Breast epithelium (tissue), 3 donors: ENCODE results near the gene HLA-DMB.

Source experiments
- POLR2AphosphoS5 ChIP-seq, 3 donors: sonication (generic); formaldehyde crosslinking; IDR thresholded peaks; one replicate each; pipeline ENCODE4 v1.6.1; 2017; ENCODE audit warnings: antibody characterized with exemption in 3 of 3
- TF ChIP-seq, protein P1 (sequence below), 3 donors: fragments of 450-650 bp; IDR thresholded peaks; one replicate each; pipeline ENCODE4 v1.5.1; 2016 to 2017; ENCODE audit warnings: antibody characterized with exemption in 3 of 3, mild to moderate bottlenecking in 3 of 3, moderate library complexity in 3 of 3

DNA sequence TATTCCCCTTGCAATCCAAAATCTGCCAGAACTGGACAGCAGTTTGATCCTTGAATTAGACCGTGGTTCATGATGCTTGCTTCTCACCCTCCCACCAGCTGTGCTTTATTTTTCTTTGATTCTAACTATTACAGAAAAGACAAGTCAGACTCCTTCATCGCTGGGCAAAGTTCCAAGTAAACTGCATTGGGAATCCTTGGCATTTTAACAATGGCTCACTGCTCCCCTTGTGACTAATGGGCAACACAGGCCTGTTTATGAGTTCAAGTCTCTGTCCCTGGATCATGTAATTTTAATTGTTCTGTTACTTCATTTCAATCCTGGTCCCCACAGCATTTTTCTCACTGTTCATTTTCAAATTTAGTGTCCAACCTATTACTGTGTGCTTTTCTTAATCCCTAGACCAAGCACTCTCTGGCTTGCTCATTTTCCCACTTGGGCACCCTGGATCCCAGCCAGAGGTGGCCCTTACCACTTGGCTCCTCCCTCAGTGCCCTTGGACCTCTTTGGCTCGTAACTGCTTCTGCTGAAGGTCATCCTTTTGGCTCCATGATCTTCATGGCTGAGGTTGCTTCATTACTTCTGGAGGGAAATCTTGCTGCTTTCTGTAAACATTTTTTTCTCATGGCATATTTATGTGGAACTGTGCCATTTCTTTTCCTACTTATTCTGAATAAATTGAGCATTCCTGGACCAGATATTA lies 54.0 kb downstream of the HLA-DMB start:
- TF ChIP-seq, protein P1, sequence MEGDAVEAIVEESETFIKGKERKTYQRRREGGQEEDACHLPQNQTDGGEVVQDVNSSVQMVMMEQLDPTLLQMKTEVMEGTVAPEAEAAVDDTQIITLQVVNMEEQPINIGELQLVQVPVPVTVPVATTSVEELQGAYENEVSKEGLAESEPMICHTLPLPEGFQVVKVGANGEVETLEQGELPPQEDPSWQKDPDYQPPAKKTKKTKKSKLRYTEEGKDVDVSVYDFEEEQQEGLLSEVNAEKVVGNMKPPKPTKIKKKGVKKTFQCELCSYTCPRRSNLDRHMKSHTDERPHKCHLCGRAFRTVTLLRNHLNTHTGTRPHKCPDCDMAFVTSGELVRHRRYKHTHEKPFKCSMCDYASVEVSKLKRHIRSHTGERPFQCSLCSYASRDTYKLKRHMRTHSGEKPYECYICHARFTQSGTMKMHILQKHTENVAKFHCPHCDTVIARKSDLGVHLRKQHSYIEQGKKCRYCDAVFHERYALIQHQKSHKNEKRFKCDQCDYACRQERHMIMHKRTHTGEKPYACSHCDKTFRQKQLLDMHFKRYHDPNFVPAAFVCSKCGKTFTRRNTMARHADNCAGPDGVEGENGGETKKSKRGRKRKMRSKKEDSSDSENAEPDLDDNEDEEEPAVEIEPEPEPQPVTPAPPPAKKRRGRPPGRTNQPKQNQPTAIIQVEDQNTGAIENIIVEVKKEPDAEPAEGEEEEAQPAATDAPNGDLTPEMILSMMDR (IDR thresholded peaks at IDR 0.05): no peak
- no peak for TF ChIP-seq POLR2AphosphoS5 (IDR thresholded peaks at IDR 0.05)
